ENCODE results near the gene USH1C. TPM values are rescaled to one million over a fixed set of nuclear protein-coding genes. Genes with fewer than 3 reads are reported as not detected.

USH1C gene
- total RNA-seq, 3 donors from 2014 or later (not counting 1 experiment from before 2014, with no cell fraction given), result not detected

GRCh38 chr11:17528906-17529843, 15.0 kb downstream of the USH1C start:
- no peaks in the 10 kb centered on the region for H3K27me3 ChIP-seq (ENCODE audit: control insufficient read depth, insufficient read depth, low read length)
- H3K36me3 Mint-ChIP-seq, result no peaks in the 10 kb centered on the region
- intact Hi-C loops (cut with micrococcal nuclease), result loop anchor here (1.0 kb wide), 2 partner anchors 145 to 299 kb away; no protein-coding TSS in a partner anchor
- no peak overlapping the region for H3K27ac ChIP-seq (ENCODE audit: low read length)
- H3K9me3 Mint-ChIP-seq, result no peaks in the 10 kb centered on the region
- no peaks in the 10 kb centered on the region for H3K9me3 ChIP-seq (ENCODE audit: control insufficient read depth, insufficient read depth, low read length)
- no peaks in the 10 kb centered on the region for H3K36me3 ChIP-seq (ENCODE audit: control insufficient read depth, insufficient read depth, low read length)
- peaks cover 5 to 7% of the 10 kb centered on the region in 2 donors for H3K27me3 Mint-ChIP-seq (ENCODE audit: low read depth in 2 of 2)
- no peaks in the 10 kb centered on the region for H3K4me1 ChIP-seq (ENCODE audit: control insufficient read depth, insufficient read depth, low read length)
- no peak for DNase-seq
- no peak overlapping the region for H3K4me3 Mint-ChIP-seq
- H3K4me3 ChIP-seq (ENCODE audit: low read length), result no peak overlapping the region
- 85% methylated on average over 14 of the region's 14 CpGs for WGBS (ENCODE audit: insufficient coverage)
- H3K4me1 Mint-ChIP-seq, result no peaks in the 10 kb centered on the region
- no peak overlapping the region for H3K27ac Mint-ChIP-seq
- no peak for ATAC-seq
- TF ChIP-seq CTCF (IDR thresholded peaks at IDR 0.05), result no peak

- Histone ChIP-seq H3K27ac (ENCODE audit: low read length) (no peak overlapping the region), H3K27me3 (ENCODE audit: control insufficient read depth, insufficient read depth, low read length) (no peaks in the 10 kb centered on the region), H3K9me3 (ENCODE audit: control insufficient read depth, insufficient read depth, low read length) (no peaks in the 10 kb centered on the region), H3K36me3 (ENCODE audit: control insufficient read depth, insufficient read depth, low read length) (no peaks in the 10 kb centered on the region), H3K4me1 (ENCODE audit: control insufficient read depth, insufficient read depth, low read length) (no peaks in the 10 kb centered on the region), H3K4me3 (ENCODE audit: low read length) (no peak overlapping the region)
- no peak overlapping the region for H3K27ac Mint-ChIP-seq
- no peaks in the 10 kb centered on the region for H3K9me3 Mint-ChIP-seq
- ATAC-seq (peak in 2 of 3 donors; percentile 57 to 70), DNase-seq (peak; percentile 22 to 56)
- 52% methylated on average over 8 of the region's 9 CpGs for WGBS (ENCODE audit: insufficient coverage)
- peaks cover 5 to 7% of the 10 kb centered on the region in 2 donors for H3K27me3 Mint-ChIP-seq (ENCODE audit: low read depth in 2 of 2)
- no peaks in the 10 kb centered on the region for H3K4me1 Mint-ChIP-seq
- H3K4me3 Mint-ChIP-seq, result no peak overlapping the region
- no peaks in the 10 kb centered on the region for H3K36me3 Mint-ChIP-seq
- TF ChIP-seq CTCF (IDR thresholded peaks at IDR 0.05), result peak; percentile 26
- intact Hi-C loops (cut with micrococcal nuclease), result loop anchor here (1.0 kb wide), 2 partner anchors 144 to 298 kb away; no protein-coding TSS in a partner anchor
Measured at GRCh38 chr11:17528181-17528691, 16.0 kb downstream of the USH1C start.

GRCh38 chr11:17527628-17527995, 16.6 kb downstream of the USH1C start:
- ATAC-seq (no peak), DNase-seq (no peak)
- TF ChIP-seq CTCF (IDR thresholded peaks at IDR 0.05), result no peak
- Histone ChIP-seq H3K36me3 (ENCODE audit: control insufficient read depth, insufficient read depth, low read length) (no peaks in the 10 kb centered on the region), H3K9me3 (ENCODE audit: control insufficient read depth, insufficient read depth, low read length) (no peaks in the 10 kb centered on the region), H3K4me1 (ENCODE audit: control insufficient read depth, insufficient read depth, low read length) (no peaks in the 10 kb centered on the region), H3K27me3 (ENCODE audit: control insufficient read depth, insufficient read depth, low read length) (no peaks in the 10 kb centered on the region), H3K27ac (ENCODE audit: low read length) (no peak overlapping the region), H3K4me3 (ENCODE audit: low read length) (no peak overlapping the region)
- no peak overlapping the region for H3K4me3 Mint-ChIP-seq
- no peaks in the 10 kb centered on the region for H3K4me1 Mint-ChIP-seq
- no peak overlapping the region for H3K27ac Mint-ChIP-seq
- 88% methylated on average over 3 of the region's 3 CpGs for WGBS (ENCODE audit: insufficient coverage)
- peaks cover 2 to 5% of the 10 kb centered on the region in 2 donors for H3K27me3 Mint-ChIP-seq (ENCODE audit: low read depth in 2 of 2)
- H3K36me3 Mint-ChIP-seq, result no peaks in the 10 kb centered on the region
- intact Hi-C loops (cut with micrococcal nuclease), result no loop called here
- H3K9me3 Mint-ChIP-seq, result no peaks in the 10 kb centered on the region

All from natural killer cell (primary cell).